Neutrophil (primary cell): ENCODE measurements around the gene ASTN2.
"Not testable (repeated sequence)": the region's sequence is repeated elsewhere in the genome, so short reads cannot be mapped to it uniquely, and the experiment has no call there.

ENCODE experiments used
- H3K27ac ChIP-seq: fragments of 200-600 bp; sonication (generic); 2 replicates; pipeline ENCODE4 v1.5.1; 2016; ENCODE audit warnings: mild to moderate bottlenecking, moderate library complexity
- H3K27me3 ChIP-seq: fragments of 200-600 bp; sonication (generic); 2 replicates; pipeline ENCODE4 v1.6.0; 2016; ENCODE audit warnings: mild to moderate bottlenecking
- H3K36me3 ChIP-seq: fragments of 200-600 bp; sonication (generic); 2 replicates; pipeline ENCODE4 v1.5.1; 2017
- H3K4me1 ChIP-seq, 2 experiments: fragments of 200-600 bp in 1 of 2; sonication (generic) in 1 of 2; 1 replicate in 1 of 2; 2 replicates in 1 of 2; pipeline versions ENCODE4 v1.5.1 to v1.6.1; 2013 to 2016; ENCODE audit warnings: low read depth in 1 of 2, low read length in 1 of 2, mild to moderate bottlenecking in 1 of 2, moderate library complexity in 1 of 2; ENCODE audit not compliant: control insufficient read depth in 1 of 2, insufficient read depth in 1 of 2
- H3K4me3 ChIP-seq, 2 experiments: fragments of 200-600 bp in 1 of 2; sonication (generic) in 1 of 2; 1 replicate in 1 of 2; 2 replicates in 1 of 2; pipeline ENCODE4 v1.5.1; 2013 to 2016; ENCODE audit warnings: low read depth in 1 of 2, low read length in 1 of 2, mild to moderate bottlenecking in 1 of 2, moderate library complexity in 1 of 2
- H3K9me3 ChIP-seq: fragments of 200-600 bp; sonication (generic); 2 replicates; pipeline ENCODE4 v1.5.1; 2016
- CTCF ChIP-seq: fragments of 200-600 bp; sonication (generic); IDR thresholded peaks from 2 replicates; pipeline ENCODE4 v1.5.1; 2016; ENCODE audit warnings: antibody characterized with exemption

Gene ASTN2

GRCh38 chr9:116924462-116925110 lies 490.3 kb downstream of the ASTN2 start:
- no peaks in the 10 kb centered on the region for H3K4me1 ChIP-seq
- no peaks in the 10 kb centered on the region for H3K36me3 ChIP-seq
- TF ChIP-seq CTCF: no peak
- H3K4me3 ChIP-seq: no peak overlapping the region
- H3K9me3 ChIP-seq: no peaks in the 10 kb centered on the region
- no peaks in the 10 kb centered on the region for H3K27me3 ChIP-seq
- no peak overlapping the region for H3K27ac ChIP-seq

GRCh38 chr9:116917895-116918508 lies 496.9 kb downstream of the ASTN2 start:
- not testable (repeated sequence) for H3K36me3 ChIP-seq, H3K4me3 ChIP-seq, H3K27ac ChIP-seq, H3K4me1 ChIP-seq, H3K9me3 ChIP-seq
- H3K27me3 ChIP-seq: peaks cover 12% of the 10 kb centered on the region

GRCh38 chr9:116913536-116913935 lies 501.3 kb downstream of the ASTN2 start:
- Histone ChIP-seq H3K9me3 (no peaks in the 10 kb centered on the region), H3K27me3 (peaks cover 12% of the 10 kb centered on the region), H3K36me3 (no peaks in the 10 kb centered on the region), H3K4me3 (no peak overlapping the region), H3K27ac (no peak overlapping the region), H3K4me1 (peaks cover 14% of the 10 kb centered on the region in 2 experiments)
- no peak for TF ChIP-seq CTCF

- Histone ChIP-seq H3K36me3 (no peaks in the 10 kb centered on the region), H3K4me1 (peaks cover 14 to 17% of the 10 kb centered on the region in 2 experiments), H3K9me3 (no peaks in the 10 kb centered on the region), H3K27me3 (peaks cover 4% of the 10 kb centered on the region), H3K4me3 (no peak overlapping the region), H3K27ac (no peak overlapping the region)
- no peak for TF ChIP-seq CTCF
Measured at GRCh38 chr9:116910201-116910600, 504.7 kb downstream of the ASTN2 start.

GRCh38 chr9:116907989-116908388 lies 506.9 kb downstream of the ASTN2 start:
- Histone ChIP-seq H3K27me3 (no peaks in the 10 kb centered on the region), H3K9me3 (no peaks in the 10 kb centered on the region), H3K4me3 (no peak overlapping the region), H3K27ac (no peak overlapping the region), H3K36me3 (no peaks in the 10 kb centered on the region), H3K4me1 (peaks cover 14 to 17% of the 10 kb centered on the region in 2 experiments)
- TF ChIP-seq CTCF: no peak

- no peak overlapping the region for H3K4me3 ChIP-seq
- H3K4me1 ChIP-seq: peaks cover 0 to 4% of the 10 kb centered on the region in 2 experiments
- H3K27ac ChIP-seq: no peak overlapping the region
- no peaks in the 10 kb centered on the region for H3K9me3 ChIP-seq
- H3K27me3 ChIP-seq: no peaks in the 10 kb centered on the region
- no peaks in the 10 kb centered on the region for H3K36me3 ChIP-seq
- no peak for TF ChIP-seq CTCF
Measured at GRCh38 chr9:116905171-116905588, 509.7 kb downstream of the ASTN2 start.
